Smooth muscle cell (in vitro differentiated cells): Measurements from ENCODE around the gene NOX5. TPM values are rescaled to one million over a fixed set of nuclear protein-coding genes. Genes with fewer than 3 reads are reported as not detected.

Experiments used
- DNase-seq: peaks from one replicate; lab custom pipeline; 2025; ENCODE audit not compliant: unreplicated experiment; lab: John Stamatoyannopoulos, UW
- H2AFZ ChIP-seq: fragments of 200-600 bp; sonication (generic); 2 replicates; pipeline ENCODE4 v1.6.0; 2016; ENCODE audit warnings: antibody characterized with exemption, low read depth, mild to moderate bottlenecking
- H3F3A ChIP-seq: fragments of 200-600 bp; sonication (generic); 2 replicates; pipeline ENCODE4 v1.6.0; 2017; ENCODE audit warnings: antibody characterized with exemption, low read depth
- H3K27ac ChIP-seq: fragments of 200-600 bp; sonication (generic); 2 replicates; pipeline ENCODE4 v1.5.1; 2016; ENCODE audit warnings: low read depth, mild to moderate bottlenecking
- H3K27me3 ChIP-seq: fragments of 200-600 bp; sonication (generic); 2 replicates; pipeline ENCODE4 v1.6.1; 2016; ENCODE audit warnings: low read depth, mild to moderate bottlenecking
- H3K36me3 ChIP-seq: fragments of 200-600 bp; sonication (generic); 2 replicates; pipeline ENCODE4 v1.5.1; 2016; ENCODE audit warnings: low read depth
- H3K4me1 ChIP-seq: fragments of 200-600 bp; sonication (generic); 2 replicates; pipeline ENCODE4 v1.5.1; 2016; ENCODE audit warnings: low read depth
- H3K4me2 ChIP-seq: fragments of 200-600 bp; sonication (generic); 2 replicates; pipeline ENCODE4 v1.6.0; 2016; ENCODE audit warnings: mild to moderate bottlenecking
- H3K4me3 ChIP-seq: fragments of 200-600 bp; sonication (generic); 2 replicates; pipeline ENCODE4 v1.5.1; 2016; ENCODE audit warnings: mild to moderate bottlenecking
- H3K79me2 ChIP-seq: fragments of 200-600 bp; sonication (generic); 2 replicates; pipeline ENCODE4 v1.6.0; 2016; ENCODE audit warnings: low read depth, mild to moderate bottlenecking
- H3K9ac ChIP-seq: fragments of 200-600 bp; sonication (generic); 2 replicates; pipeline ENCODE4 v1.6.0; 2016; ENCODE audit warnings: low read depth
- H3K9me3 ChIP-seq: fragments of 200-600 bp; sonication (generic); replicated peaks from 2 replicates; pipeline ENCODE4 v1.5.1; 2016; ENCODE audit warnings: low read depth
- H4K20me1 ChIP-seq: fragments of 200-600 bp; sonication (generic); 2 replicates; pipeline ENCODE4 v1.6.0; 2016; ENCODE audit warnings: low read depth
- WGBS: methylation state at CpG from one replicate; pipeline ENCODE4 v1.1.7; 2016; ENCODE audit warnings: low lambda C conversion rate; 5-methylcytosine and 5-hydroxymethylcytosine counted together
- polyA plus RNA-seq: library from polyadenylated mRNA; unstranded; fragments of >200 nt; fragmentation: Nextera tagmentation; extraction: Ambion mirVana; gene quantifications from 2 replicates; pipeline ENCODE4 v1.2.1, GENCODE V29; 2016
- total RNA-seq: library from RNA; depleted of rRNA; stranded (reverse); fragments of >200 nt; gene quantifications from 2 replicates; pipeline ENCODE4 v1.2.3, GENCODE V29; 2014
- TF ChIP-seq, protein P1 (sequence below): fragments of 200-600 bp; sonication (generic); IDR thresholded peaks from 2 replicates; pipeline ENCODE4 v1.5.1; 2017; ENCODE audit warnings: borderline replicate concordance, mild to moderate bottlenecking, antibody characterized with exemption; ENCODE audit not compliant: insufficient read depth, poor library complexity, severe bottlenecking

The NOX5 gene
- total and polyA plus RNA-seq, 2 experiments from 2014 or later, result 0.16 to 0.22 TPM

DNA sequence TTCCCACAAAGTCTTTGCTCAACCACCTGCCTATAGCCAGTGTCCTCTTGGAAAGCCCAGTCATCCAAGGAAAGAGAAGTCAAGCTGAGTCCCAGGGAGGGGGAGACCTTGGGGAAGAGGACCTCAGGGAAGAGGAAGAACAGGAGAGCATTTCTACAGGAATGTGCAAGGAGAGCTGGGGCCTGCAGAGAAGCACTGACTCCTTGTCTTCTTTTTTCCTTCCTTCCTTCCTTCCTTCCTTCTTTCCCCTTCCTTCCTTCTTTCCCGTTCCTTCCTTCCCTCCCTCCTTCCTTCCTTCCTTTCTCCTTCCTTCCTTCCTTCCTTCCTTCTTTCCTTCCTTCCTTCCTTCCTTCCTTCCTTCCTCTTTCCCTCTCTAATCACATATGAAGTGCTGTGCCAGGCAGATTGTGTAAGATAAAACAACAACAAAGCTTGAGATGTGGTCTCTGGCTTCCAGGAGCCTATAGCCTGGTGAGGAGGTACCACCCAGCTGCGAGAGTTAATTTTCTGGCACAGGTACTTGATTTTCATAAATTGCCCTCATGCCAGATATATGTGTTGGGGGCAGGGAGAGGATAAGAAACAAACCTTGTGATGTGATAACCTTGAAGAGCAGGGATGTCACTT, 70.0 kb downstream of the NOX5 start:
- H3K9me3 ChIP-seq, result no peaks in the 10 kb centered on the region
- H3F3A ChIP-seq, result peaks cover 4% of the 10 kb centered on the region
- H3K9ac ChIP-seq, result no peak overlapping the region
- H3K27me3 ChIP-seq, result peaks cover 36% of the 10 kb centered on the region
- H3K4me3 ChIP-seq, result no peak overlapping the region
- no peaks in the 10 kb centered on the region for H3K36me3 ChIP-seq
- H3K4me2 ChIP-seq, result no peak overlapping the region
- 73% methylated on average over 2 of the region's 2 CpGs for WGBS
- no peak overlapping the region for H3K27ac ChIP-seq
- TF ChIP-seq, protein P1, sequence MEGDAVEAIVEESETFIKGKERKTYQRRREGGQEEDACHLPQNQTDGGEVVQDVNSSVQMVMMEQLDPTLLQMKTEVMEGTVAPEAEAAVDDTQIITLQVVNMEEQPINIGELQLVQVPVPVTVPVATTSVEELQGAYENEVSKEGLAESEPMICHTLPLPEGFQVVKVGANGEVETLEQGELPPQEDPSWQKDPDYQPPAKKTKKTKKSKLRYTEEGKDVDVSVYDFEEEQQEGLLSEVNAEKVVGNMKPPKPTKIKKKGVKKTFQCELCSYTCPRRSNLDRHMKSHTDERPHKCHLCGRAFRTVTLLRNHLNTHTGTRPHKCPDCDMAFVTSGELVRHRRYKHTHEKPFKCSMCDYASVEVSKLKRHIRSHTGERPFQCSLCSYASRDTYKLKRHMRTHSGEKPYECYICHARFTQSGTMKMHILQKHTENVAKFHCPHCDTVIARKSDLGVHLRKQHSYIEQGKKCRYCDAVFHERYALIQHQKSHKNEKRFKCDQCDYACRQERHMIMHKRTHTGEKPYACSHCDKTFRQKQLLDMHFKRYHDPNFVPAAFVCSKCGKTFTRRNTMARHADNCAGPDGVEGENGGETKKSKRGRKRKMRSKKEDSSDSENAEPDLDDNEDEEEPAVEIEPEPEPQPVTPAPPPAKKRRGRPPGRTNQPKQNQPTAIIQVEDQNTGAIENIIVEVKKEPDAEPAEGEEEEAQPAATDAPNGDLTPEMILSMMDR, result no peak
- no peak overlapping the region for H2AFZ ChIP-seq
- no peaks in the 10 kb centered on the region for H3K79me2 ChIP-seq
- no peak for DNase-seq
- peaks cover 26% of the 10 kb centered on the region for H3K4me1 ChIP-seq
- H4K20me1 ChIP-seq, result no peaks in the 10 kb centered on the region

DNA sequence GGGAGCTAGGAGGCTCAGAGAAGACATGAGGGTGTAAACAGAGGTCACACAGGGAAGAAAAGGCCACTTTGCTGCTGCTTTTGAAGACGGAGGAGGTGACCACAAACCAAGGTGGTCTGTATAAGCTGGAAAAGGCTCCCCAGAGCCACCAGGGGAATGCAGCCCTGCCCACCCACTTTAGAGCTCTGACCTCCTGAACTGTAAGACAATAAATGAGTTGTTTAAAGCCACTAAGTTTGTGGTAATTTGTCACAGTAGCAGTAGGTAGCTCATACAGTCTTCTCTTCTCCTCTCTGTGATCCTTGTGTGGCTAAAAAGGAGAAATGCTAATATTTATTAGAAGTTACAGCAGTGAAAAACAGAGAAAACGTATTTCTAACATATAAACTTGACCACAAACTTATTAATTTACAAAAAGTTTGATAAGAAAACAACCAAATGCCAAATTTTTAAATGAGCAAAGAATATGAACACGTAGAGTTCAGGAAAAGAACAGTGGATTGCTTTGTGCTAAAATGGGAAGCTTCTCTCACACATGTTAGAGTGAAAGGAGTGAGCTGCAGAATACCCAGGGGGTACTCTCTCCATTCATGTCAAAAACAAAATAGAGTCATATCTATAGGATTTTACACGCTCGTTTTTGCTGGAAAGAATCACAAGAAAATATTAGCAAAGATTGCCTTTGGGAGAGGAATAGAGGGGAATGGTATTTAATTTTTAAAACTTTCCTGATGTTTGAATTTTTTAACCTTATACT, 71.0 kb downstream of the NOX5 start:
- Histone ChIP-seq H3K9me3 (no peaks in the 10 kb centered on the region), H2AFZ (no peak overlapping the region), H3F3A (peaks cover 4% of the 10 kb centered on the region), H3K4me3 (no peak overlapping the region), H4K20me1 (no peaks in the 10 kb centered on the region), H3K79me2 (no peaks in the 10 kb centered on the region), H3K27me3 (peaks cover 46% of the 10 kb centered on the region), H3K27ac (no peak overlapping the region), H3K9ac (no peak overlapping the region), H3K4me1 (peaks cover 28% of the 10 kb centered on the region), H3K36me3 (no peaks in the 10 kb centered on the region), H3K4me2 (no peak overlapping the region)
- TF ChIP-seq, protein P1, result no peak
- DNase-seq, result no peak
- WGBS, result 63% methylated on average over 5 of the region's 5 CpGs

DNA sequence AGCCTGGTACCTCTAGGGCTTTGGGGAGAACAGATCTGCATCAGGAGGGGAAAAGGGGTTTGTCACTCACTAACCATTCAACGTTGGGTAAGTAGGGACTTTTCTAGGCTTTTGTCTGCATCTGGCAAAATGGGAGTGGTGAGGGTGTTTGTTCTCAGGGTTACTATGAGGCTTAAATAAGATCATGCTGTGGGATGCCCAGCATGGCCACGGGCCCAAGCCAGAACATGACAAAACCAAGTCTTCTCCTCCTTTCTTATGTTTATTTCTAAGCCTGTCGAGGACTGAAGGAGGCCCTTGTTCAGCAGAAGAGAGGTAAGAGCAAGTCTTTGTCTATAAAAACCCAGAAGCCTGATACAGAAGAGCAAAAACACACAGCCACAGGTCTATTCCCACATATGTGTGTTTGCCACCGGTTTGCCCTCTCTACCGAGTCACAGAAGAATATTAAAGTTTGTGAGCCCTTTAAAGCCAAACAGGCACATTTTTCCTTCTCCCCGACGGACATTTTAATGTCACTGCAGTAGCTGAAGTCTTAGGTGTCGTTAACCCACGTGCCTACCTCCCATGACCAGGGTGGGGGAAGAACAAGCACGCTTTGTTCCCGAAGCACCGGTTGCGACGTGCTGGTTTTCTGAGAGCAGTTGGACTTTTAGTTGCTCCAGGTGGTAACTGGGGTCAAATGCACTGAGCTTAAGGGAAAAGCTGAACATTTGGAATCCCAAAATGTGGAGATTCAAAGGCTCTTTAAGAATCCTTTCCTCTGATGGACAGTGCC, 72.1 kb downstream of the NOX5 start:
- peaks cover 47% of the 10 kb centered on the region for H3K27me3 ChIP-seq
- H2AFZ ChIP-seq, result no peak overlapping the region
- no peak overlapping the region for H3K4me2 ChIP-seq
- TF ChIP-seq, protein P1, result no peak
- no peak overlapping the region for H3K4me3 ChIP-seq
- no peak for DNase-seq
- peaks cover 21% of the 10 kb centered on the region for H3K4me1 ChIP-seq
- no peaks in the 10 kb centered on the region for H3K79me2 ChIP-seq
- H3K9me3 ChIP-seq, result no peaks in the 10 kb centered on the region
- no peaks in the 10 kb centered on the region for H4K20me1 ChIP-seq
- peaks cover 1% of the 10 kb centered on the region for H3F3A ChIP-seq
- no peak overlapping the region for H3K27ac ChIP-seq
- WGBS, result 52% methylated on average over 14 of the region's 14 CpGs
- no peaks in the 10 kb centered on the region for H3K36me3 ChIP-seq
- H3K9ac ChIP-seq, result no peak overlapping the region
